Measurements from ENCODE around the gene DLX1. TPM values are rescaled to one million over a fixed set of nuclear protein-coding genes. Genes with fewer than 3 reads are reported as not detected.

The DLX1 gene
- total and polyA plus RNA-seq, 2 of the 8 experiments (the other 6 are each of a cell fraction or from before 2014, with no cell fraction given), result 0.11 TPM; not detected in 1

DNA sequence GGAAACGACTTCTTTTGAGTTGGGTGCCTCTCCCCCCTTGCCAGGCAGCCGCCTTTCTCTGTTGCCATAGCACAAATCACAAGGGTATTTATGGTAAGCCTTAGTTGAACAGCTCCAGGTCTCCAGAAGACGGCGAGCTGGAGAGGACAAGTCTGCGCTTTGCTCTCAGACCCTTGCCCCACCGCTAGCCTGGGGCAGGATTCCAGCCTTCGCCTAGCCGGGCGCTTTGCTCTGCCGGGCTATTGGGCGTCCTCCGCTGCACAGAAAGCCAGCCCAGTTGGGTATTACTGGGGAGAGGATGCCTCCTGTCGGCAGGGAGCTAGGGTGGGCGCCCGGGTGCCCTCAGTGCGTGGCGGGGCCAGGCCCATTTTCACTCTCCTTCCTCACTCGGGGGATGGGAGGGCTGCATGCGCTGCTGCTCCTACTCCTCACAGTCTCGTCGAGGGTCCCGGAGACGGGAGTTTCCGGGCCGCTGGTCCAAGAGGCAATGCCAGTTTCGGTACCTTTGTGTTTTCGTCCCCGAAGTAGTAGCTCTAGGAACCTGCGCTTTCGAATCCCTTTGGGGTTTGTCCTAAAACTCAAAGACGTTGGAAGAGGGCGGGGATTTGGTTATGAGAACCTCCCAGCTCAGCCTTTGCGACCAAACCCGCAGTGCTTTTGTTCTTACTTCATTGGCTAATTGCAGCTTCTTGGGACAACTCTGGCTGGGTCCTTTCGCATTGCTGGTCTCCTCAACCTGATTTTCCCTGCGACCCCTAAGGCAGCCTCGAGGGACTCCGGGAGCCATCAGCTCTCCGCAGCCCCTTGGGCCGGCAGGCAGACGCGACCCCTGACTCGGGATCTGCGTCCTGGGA, 21.0 kb downstream of the DLX1 start (continued):
- peak; percentile 10 for TF ChIP-seq RNF2 (IDR thresholded peaks at IDR 0.05; ENCODE audit: borderline replicate concordance, low read depth, low read length, missing control alignments, poor library complexity, severe bottlenecking)
- 0 out of 2 replicates have a peak, but pooled peaks have one; percentile 18 for TF ChIP-seq YY1 (IDR thresholded peaks at IDR 0.05; ENCODE audit: low read depth, low read length)
- no peak for TF ChIP-seq CTBP2 (IDR thresholded peaks at IDR 0.05; ENCODE audit: borderline replicate concordance, insufficient read depth, insufficient read length, low read length)
- TF ChIP-seq ASH2L (IDR thresholded peaks at IDR 0.05; ENCODE audit: low read length), result peak; percentile 25
- TF ChIP-seq, protein P1, sequence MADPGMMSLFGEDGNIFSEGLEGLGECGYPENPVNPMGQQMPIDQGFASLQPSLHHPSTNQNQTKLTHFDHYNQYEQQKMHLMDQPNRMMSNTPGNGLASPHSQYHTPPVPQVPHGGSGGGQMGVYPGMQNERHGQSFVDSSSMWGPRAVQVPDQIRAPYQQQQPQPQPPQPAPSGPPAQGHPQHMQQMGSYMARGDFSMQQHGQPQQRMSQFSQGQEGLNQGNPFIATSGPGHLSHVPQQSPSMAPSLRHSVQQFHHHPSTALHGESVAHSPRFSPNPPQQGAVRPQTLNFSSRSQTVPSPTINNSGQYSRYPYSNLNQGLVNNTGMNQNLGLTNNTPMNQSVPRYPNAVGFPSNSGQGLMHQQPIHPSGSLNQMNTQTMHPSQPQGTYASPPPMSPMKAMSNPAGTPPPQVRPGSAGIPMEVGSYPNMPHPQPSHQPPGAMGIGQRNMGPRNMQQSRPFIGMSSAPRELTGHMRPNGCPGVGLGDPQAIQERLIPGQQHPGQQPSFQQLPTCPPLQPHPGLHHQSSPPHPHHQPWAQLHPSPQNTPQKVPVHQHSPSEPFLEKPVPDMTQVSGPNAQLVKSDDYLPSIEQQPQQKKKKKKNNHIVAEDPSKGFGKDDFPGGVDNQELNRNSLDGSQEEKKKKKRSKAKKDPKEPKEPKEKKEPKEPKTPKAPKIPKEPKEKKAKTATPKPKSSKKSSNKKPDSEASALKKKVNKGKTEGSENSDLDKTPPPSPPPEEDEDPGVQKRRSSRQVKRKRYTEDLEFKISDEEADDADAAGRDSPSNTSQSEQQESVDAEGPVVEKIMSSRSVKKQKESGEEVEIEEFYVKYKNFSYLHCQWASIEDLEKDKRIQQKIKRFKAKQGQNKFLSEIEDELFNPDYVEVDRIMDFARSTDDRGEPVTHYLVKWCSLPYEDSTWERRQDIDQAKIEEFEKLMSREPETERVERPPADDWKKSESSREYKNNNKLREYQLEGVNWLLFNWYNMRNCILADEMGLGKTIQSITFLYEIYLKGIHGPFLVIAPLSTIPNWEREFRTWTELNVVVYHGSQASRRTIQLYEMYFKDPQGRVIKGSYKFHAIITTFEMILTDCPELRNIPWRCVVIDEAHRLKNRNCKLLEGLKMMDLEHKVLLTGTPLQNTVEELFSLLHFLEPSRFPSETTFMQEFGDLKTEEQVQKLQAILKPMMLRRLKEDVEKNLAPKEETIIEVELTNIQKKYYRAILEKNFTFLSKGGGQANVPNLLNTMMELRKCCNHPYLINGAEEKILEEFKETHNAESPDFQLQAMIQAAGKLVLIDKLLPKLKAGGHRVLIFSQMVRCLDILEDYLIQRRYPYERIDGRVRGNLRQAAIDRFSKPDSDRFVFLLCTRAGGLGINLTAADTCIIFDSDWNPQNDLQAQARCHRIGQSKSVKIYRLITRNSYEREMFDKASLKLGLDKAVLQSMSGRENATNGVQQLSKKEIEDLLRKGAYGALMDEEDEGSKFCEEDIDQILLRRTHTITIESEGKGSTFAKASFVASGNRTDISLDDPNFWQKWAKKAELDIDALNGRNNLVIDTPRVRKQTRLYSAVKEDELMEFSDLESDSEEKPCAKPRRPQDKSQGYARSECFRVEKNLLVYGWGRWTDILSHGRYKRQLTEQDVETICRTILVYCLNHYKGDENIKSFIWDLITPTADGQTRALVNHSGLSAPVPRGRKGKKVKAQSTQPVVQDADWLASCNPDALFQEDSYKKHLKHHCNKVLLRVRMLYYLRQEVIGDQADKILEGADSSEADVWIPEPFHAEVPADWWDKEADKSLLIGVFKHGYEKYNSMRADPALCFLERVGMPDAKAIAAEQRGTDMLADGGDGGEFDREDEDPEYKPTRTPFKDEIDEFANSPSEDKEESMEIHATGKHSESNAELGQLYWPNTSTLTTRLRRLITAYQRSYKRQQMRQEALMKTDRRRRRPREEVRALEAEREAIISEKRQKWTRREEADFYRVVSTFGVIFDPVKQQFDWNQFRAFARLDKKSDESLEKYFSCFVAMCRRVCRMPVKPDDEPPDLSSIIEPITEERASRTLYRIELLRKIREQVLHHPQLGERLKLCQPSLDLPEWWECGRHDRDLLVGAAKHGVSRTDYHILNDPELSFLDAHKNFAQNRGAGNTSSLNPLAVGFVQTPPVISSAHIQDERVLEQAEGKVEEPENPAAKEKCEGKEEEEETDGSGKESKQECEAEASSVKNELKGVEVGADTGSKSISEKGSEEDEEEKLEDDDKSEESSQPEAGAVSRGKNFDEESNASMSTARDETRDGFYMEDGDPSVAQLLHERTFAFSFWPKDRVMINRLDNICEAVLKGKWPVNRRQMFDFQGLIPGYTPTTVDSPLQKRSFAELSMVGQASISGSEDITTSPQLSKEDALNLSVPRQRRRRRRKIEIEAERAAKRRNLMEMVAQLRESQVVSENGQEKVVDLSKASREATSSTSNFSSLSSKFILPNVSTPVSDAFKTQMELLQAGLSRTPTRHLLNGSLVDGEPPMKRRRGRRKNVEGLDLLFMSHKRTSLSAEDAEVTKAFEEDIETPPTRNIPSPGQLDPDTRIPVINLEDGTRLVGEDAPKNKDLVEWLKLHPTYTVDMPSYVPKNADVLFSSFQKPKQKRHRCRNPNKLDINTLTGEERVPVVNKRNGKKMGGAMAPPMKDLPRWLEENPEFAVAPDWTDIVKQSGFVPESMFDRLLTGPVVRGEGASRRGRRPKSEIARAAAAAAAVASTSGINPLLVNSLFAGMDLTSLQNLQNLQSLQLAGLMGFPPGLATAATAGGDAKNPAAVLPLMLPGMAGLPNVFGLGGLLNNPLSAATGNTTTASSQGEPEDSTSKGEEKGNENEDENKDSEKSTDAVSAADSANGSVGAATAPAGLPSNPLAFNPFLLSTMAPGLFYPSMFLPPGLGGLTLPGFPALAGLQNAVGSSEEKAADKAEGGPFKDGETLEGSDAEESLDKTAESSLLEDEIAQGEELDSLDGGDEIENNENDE (IDR thresholded peaks at IDR 0.05; ENCODE audit: insufficient replicate concordance, low read length), result no peak
- peak; percentile 62 to 75 for TF ChIP-seq RAD21 (IDR thresholded peaks at IDR 0.05 in 1 of 2, conservative IDR thresholded peaks at IDR 0.05 in 1 of 2; ENCODE audit: low read depth in 2 of 2, low read length in 2 of 2)
- peak; percentile 84 for TF ChIP-seq SUZ12 (IDR thresholded peaks at IDR 0.05; ENCODE audit: low read length)
- TF ChIP-seq NANOG (IDR thresholded peaks at IDR 0.05; ENCODE audit: insufficient read depth, low read depth, low read length, poor library complexity, severe bottlenecking), result peak; percentile 10

Data from H1 (cell line).